K562 (cell line): Measurements from ENCODE around the gene MEIS1. TPM values are rescaled to one million over a fixed set of nuclear protein-coding genes. Genes with fewer than 3 reads are reported as not detected.

ENCODE experiments used
- MAZ ChIP-seq, 2 experiments: fragments of 450-650 bp in 1 of 2; sonication (generic) in 1 of 2; formaldehyde crosslinking; IDR thresholded peaks in 1 of 2; conservative IDR thresholded peaks in 1 of 2; 2 replicates each; pipeline versions ENCODE4 v1.4.0 to v1.5.0; 2020; ENCODE audit warnings: mild to moderate bottlenecking in 1 of 2, missing genetic modification reagents in 1 of 2
- ZBTB2 ChIP-seq: fragments of 450-650 bp; IDR thresholded peaks from 2 replicates; pipeline ENCODE4 v1.6.1; 2016; ENCODE audit warnings: antibody characterized with exemption
- ZNF436 ChIP-seq: fragments of 250-450, 450-650 bp; sonication (Bioruptor Pico); formaldehyde crosslinking; IDR thresholded peaks from 2 replicates; pipeline ENCODE4 v1.7.0; 2020; ENCODE audit warnings: mild to moderate bottlenecking
- polyA plus RNA-seq, 8 experiments: library from polyadenylated mRNA; depleted of rRNA in 4 of 8; stranded (reverse) in 5 of 8; unstranded in 3 of 8; fragments of >200 nt; fragmentation: Nextera tagmentation in 2 of 8; fragmentation: Illumina TruSeq in 1 of 8; extraction: Ambion mirVana in 2 of 8; extraction: Trizol in 1 of 8; gene quantifications; 2 replicates each; pipeline versions ENCODE4 v1.2.1 to v1.2.3, GENCODE V29; 2011 to 2014; ENCODE audit warnings: inconsistent platforms in 1 of 8, missing spikeins in 1 of 8
- total RNA-seq, 7 experiments: library from RNA; depleted of rRNA in 6 of 7; stranded (reverse); fragments of >200 nt in 6 of 7; fragmentation: Illumina TruSeq in 2 of 7; extraction: Trizol in 2 of 7; gene quantifications; 2 replicates each; pipeline versions ENCODE4 v1.2.1 to v1.2.3, GENCODE V29; 2011 to 2021; ENCODE audit warnings: low replicate concordance in 1 of 7
- TF ChIP-seq, protein P1 (sequence below), 2 experiments: fragments of 450-650 bp in 1 of 2; sonication (generic) in 1 of 2; formaldehyde crosslinking in 1 of 2; IDR thresholded peaks; 2 replicates each; pipeline versions ENCODE4 v1.7.1 to v1.9.0; 2016 to 2022; ENCODE audit warnings: inconsistent platforms in 1 of 2, mild to moderate bottlenecking in 1 of 2, missing genetic modification reagents in 1 of 2
- TF ChIP-seq, protein P2 (sequence below): fragments of 200-400 bp; formaldehyde crosslinking; IDR thresholded peaks from 2 replicates; pipeline ENCODE4 v1.6.1; 2017; ENCODE audit warnings: mild to moderate bottlenecking, low read depth, low read length, moderate library complexity
- TF ChIP-seq, protein P3 (sequence below), 2 experiments: fragments of 450-650 bp in 1 of 2; sonication (generic) in 1 of 2; formaldehyde crosslinking in 1 of 2; IDR thresholded peaks in 1 of 2; conservative IDR thresholded peaks in 1 of 2; 2 replicates each; pipeline versions ENCODE4 v1.6.1 to v1.8.1; 2016 to 2023; ENCODE audit warnings: mild to moderate bottlenecking in 2 of 2, moderate library complexity in 2 of 2, inconsistent platforms in 1 of 2, missing genetic modification reagents in 1 of 2
- TF ChIP-seq, protein P4 (sequence below): fragments of 250-450 bp; sonication (Bioruptor Pico); IDR thresholded peaks from 2 replicates; pipeline ENCODE4 v1.5.0; 2022; ENCODE audit warnings: mild to moderate bottlenecking

The MEIS1 gene
- total and polyA plus RNA-seq, 9 of the 15 experiments (the other 6 are each of a cell fraction or from before 2014, with no cell fraction given), result 2.3 to 9.0 (median 5.9) TPM

DNA sequence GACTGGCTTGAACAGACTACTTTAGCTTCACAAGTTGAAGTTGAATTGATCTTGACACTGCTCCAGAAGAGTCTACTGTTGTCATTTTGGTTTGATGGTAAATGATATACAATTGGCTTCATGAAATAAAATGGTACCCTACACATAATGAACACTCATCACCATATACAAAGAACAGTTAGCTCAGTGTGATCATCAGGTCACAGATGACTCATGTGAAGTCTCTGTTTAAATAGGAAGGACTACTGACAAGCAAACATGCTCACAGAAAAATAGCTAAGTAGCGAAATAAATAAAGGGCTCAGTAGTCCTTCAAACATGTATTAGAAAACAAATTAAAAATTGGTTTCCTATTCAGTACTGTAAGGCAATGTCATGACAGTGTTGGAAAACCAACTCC is 96.2 kb downstream of the MEIS1 start (continued):
- TF ChIP-seq, protein P1, sequence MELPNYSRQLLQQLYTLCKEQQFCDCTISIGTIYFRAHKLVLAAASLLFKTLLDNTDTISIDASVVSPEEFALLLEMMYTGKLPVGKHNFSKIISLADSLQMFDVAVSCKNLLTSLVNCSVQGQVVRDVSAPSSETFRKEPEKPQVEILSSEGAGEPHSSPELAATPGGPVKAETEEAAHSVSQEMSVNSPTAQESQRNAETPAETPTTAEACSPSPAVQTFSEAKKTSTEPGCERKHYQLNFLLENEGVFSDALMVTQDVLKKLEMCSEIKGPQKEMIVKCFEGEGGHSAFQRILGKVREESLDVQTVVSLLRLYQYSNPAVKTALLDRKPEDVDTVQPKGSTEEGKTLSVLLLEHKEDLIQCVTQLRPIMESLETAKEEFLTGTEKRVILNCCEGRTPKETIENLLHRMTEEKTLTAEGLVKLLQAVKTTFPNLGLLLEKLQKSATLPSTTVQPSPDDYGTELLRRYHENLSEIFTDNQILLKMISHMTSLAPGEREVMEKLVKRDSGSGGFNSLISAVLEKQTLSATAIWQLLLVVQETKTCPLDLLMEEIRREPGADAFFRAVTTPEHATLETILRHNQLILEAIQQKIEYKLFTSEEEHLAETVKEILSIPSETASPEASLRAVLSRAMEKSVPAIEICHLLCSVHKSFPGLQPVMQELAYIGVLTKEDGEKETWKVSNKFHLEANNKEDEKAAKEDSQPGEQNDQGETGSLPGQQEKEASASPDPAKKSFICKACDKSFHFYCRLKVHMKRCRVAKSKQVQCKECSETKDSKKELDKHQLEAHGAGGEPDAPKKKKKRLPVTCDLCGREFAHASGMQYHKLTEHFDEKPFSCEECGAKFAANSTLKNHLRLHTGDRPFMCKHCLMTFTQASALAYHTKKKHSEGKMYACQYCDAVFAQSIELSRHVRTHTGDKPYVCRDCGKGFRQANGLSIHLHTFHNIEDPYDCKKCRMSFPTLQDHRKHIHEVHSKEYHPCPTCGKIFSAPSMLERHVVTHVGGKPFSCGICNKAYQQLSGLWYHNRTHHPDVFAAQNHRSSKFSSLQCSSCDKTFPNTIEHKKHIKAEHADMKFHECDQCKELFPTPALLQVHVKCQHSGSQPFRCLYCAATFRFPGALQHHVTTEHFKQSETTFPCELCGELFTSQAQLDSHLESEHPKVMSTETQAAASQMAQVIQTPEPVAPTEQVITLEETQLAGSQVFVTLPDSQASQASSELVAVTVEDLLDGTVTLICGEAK (IDR thresholded peaks at IDR 0.05), result no peak
- TF ChIP-seq, protein P1 (CRISPR knock-in tag; IDR thresholded peaks at IDR 0.05), result no peak
- TF ChIP-seq, protein P2, sequence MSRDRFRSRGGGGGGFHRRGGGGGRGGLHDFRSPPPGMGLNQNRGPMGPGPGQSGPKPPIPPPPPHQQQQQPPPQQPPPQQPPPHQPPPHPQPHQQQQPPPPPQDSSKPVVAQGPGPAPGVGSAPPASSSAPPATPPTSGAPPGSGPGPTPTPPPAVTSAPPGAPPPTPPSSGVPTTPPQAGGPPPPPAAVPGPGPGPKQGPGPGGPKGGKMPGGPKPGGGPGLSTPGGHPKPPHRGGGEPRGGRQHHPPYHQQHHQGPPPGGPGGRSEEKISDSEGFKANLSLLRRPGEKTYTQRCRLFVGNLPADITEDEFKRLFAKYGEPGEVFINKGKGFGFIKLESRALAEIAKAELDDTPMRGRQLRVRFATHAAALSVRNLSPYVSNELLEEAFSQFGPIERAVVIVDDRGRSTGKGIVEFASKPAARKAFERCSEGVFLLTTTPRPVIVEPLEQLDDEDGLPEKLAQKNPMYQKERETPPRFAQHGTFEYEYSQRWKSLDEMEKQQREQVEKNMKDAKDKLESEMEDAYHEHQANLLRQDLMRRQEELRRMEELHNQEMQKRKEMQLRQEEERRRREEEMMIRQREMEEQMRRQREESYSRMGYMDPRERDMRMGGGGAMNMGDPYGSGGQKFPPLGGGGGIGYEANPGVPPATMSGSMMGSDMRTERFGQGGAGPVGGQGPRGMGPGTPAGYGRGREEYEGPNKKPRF, result no peak
- TF ChIP-seq, protein P3, sequence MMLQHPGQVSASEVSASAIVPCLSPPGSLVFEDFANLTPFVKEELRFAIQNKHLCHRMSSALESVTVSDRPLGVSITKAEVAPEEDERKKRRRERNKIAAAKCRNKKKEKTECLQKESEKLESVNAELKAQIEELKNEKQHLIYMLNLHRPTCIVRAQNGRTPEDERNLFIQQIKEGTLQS (IDR thresholded peaks at IDR 0.05), result no peak
- TF ChIP-seq, protein P3 (CRISPR knock-in tag; conservative IDR thresholded peaks at IDR 0.05), result no peak
- no peak for TF ChIP-seq ZNF436 (CRISPR knock-in tag)
- TF ChIP-seq MAZ (CRISPR knock-in tag; conservative IDR thresholded peaks at IDR 0.05 in 1 of 2, IDR thresholded peaks at IDR 0.05 in 1 of 2), result no peak
- TF ChIP-seq, protein P4, sequence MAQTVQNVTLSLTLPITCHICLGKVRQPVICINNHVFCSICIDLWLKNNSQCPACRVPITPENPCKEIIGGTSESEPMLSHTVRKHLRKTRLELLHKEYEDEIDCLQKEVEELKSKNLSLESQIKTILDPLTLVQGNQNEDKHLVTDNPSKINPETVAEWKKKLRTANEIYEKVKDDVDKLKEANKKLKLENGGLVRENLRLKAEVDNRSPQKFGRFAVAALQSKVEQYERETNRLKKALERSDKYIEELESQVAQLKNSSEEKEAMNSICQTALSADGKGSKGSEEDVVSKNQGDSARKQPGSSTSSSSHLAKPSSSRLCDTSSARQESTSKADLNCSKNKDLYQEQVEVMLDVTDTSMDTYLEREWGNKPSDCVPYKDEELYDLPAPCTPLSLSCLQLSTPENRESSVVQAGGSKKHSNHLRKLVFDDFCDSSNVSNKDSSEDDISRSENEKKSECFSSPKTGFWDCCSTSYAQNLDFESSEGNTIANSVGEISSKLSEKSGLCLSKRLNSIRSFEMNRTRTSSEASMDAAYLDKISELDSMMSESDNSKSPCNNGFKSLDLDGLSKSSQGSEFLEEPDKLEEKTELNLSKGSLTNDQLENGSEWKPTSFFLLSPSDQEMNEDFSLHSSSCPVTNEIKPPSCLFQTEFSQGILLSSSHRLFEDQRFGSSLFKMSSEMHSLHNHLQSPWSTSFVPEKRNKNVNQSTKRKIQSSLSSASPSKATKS, result no peak
- TF ChIP-seq ZBTB2, result no peak
- TF ChIP-seq, all 486 proteins: peak for 0
